Measurements from ENCODE around the gene ZNF33B.

DNA sequence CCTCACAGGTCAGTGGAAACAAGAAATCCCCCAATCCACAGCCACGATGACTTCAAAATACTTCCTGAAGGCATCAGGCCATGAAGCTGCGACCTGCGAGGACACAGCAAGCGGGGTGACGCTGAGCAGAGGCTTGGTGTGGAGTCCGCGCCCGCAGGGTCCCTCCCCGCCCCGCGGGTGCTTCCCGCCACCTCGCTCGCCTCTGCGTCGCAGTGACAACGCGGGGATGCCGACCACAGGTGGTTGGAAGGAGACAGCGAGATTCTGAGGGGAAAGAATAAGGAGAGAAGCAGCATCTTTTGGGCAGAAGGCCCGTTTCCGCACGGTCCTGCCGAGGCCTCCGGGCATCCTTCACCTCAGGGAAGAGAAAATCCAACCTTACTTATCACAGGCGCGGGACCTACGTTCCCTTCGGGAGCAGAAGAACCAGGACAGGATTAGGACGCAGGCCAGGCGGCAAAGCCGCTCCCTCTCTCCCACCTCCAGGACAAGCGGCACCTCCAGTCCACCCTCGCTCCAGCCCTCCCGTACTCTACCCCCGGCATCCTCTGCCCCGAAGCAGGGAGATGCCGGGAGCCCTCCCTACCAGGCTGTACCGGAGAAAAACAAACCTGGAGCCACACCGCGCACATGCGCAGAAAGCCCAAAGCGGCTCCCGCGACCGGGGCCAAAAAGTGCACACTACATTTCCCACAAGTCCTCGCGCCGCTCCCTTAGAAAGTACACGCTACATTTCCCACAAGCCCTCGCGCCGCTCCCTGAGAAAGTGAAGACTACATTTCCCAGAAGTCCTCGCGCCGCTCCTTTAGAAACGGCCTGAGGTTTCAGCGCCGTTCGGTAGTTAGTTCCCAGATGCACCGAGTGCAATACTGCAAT is 85.9 kb downstream of the ZNF33B start:
- TF ChIP-seq, protein P1, sequence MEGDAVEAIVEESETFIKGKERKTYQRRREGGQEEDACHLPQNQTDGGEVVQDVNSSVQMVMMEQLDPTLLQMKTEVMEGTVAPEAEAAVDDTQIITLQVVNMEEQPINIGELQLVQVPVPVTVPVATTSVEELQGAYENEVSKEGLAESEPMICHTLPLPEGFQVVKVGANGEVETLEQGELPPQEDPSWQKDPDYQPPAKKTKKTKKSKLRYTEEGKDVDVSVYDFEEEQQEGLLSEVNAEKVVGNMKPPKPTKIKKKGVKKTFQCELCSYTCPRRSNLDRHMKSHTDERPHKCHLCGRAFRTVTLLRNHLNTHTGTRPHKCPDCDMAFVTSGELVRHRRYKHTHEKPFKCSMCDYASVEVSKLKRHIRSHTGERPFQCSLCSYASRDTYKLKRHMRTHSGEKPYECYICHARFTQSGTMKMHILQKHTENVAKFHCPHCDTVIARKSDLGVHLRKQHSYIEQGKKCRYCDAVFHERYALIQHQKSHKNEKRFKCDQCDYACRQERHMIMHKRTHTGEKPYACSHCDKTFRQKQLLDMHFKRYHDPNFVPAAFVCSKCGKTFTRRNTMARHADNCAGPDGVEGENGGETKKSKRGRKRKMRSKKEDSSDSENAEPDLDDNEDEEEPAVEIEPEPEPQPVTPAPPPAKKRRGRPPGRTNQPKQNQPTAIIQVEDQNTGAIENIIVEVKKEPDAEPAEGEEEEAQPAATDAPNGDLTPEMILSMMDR (IDR thresholded peaks at IDR 0.05; ENCODE audit: low read length) = no peak
- no peak for TF ChIP-seq EZH2phosphoT487 (IDR thresholded peaks at IDR 0.05; ENCODE audit: low read length)
